ENCODE measurements around the gene STBD1. TPM values are rescaled to one million over a fixed set of nuclear protein-coding genes. Genes with fewer than 3 reads are reported as not detected.

Gene STBD1
- total RNA-seq, 2 donors from 2014 or later, result 0.30 TPM; not detected in 1

- Mint-ChIP-seq H3K4me1 (ENCODE audit: low read depth) (no peaks in the 10 kb centered on the region), H3K4me3 (no peak overlapping the region), H3K27me3 (ENCODE audit: low read depth) (peaks cover 17% of the 10 kb centered on the region), H3K27ac (no peak overlapping the region), H3K9me3 (peaks cover 5 to 8% of the 10 kb centered on the region in 2 donors), H3K36me3 (ENCODE audit: insufficient read depth in 2 of 2) (peaks cover 2 to 8% of the 10 kb centered on the region in 2 donors)
- DNase-seq (no peak), ATAC-seq (replicated peaks in 1 of 2) (no peak)
Measured at GRCh38 chr4:76312457-76312856, 5.9 kb downstream of the STBD1 start.

GRCh38 chr4:76313547-76313946, 7.0 kb downstream of the STBD1 start:
- Mint-ChIP-seq H3K27me3 (ENCODE audit: low read depth) (peaks cover 14% of the 10 kb centered on the region), H3K9me3 (peaks cover 5 to 8% of the 10 kb centered on the region in 2 donors), H3K36me3 (ENCODE audit: insufficient read depth in 2 of 2) (peaks cover 3 to 8% of the 10 kb centered on the region in 2 donors), H3K27ac (no peak overlapping the region), H3K4me1 (ENCODE audit: low read depth) (no peaks in the 10 kb centered on the region), H3K4me3 (no peak overlapping the region)
- ATAC-seq (replicated peaks in 1 of 2), result no peak
- DNase-seq, result no peak

- Mint-ChIP-seq H3K9me3 (peaks cover 10 to 11% of the 10 kb centered on the region in 2 donors), H3K4me3 (no peak overlapping the region)
Measured at GRCh38 chr4:76315267-76315918, 8.9 kb downstream of the STBD1 start.

GRCh38 chr4:76316131-76316530, 9.6 kb downstream of the STBD1 start:
- Mint-ChIP-seq H3K4me3 (no peak overlapping the region), H3K27ac (no peak overlapping the region), H3K4me1 (ENCODE audit: low read depth) (no peaks in the 10 kb centered on the region), H3K36me3 (ENCODE audit: insufficient read depth in 2 of 2) (peaks cover 5 to 8% of the 10 kb centered on the region in 2 donors), H3K27me3 (ENCODE audit: low read depth) (no peaks in the 10 kb centered on the region), H3K9me3 (peaks cover 14 to 15% of the 10 kb centered on the region in 2 donors)
- no peak for ATAC-seq (replicated peaks in 1 of 2)
- no peak for DNase-seq

More at GRCh38 chr4:76315267-76315918, 8.9 kb downstream of the STBD1 start:
- Mint-ChIP-seq H3K4me1 (ENCODE audit: low read depth) (no peaks in the 10 kb centered on the region), H3K27me3 (ENCODE audit: low read depth) (no peaks in the 10 kb centered on the region), H3K36me3 (ENCODE audit: insufficient read depth in 2 of 2) (peaks cover 5 to 8% of the 10 kb centered on the region in 2 donors), H3K27ac (no peak overlapping the region)
- no peak for ATAC-seq (replicated peaks in 1 of 2)
- DNase-seq, result no peak

GRCh38 chr4:76322236-76322635, 15.7 kb downstream of the STBD1 start:
- H3K27me3 Mint-ChIP-seq (ENCODE audit: low read depth), result no peaks in the 10 kb centered on the region
- H3K4me1 Mint-ChIP-seq (ENCODE audit: low read depth), result no peaks in the 10 kb centered on the region
- H3K36me3 Mint-ChIP-seq (ENCODE audit: insufficient read depth in 2 of 2), result peaks cover 10% of the 10 kb centered on the region in 2 donors
- peaks cover 11 to 14% of the 10 kb centered on the region in 2 donors for H3K9me3 Mint-ChIP-seq
- ATAC-seq (replicated peaks in 1 of 2) (no peak), DNase-seq (no peak)
- no peak overlapping the region for H3K27ac Mint-ChIP-seq
- H3K4me3 Mint-ChIP-seq, result no peak overlapping the region

GRCh38 chr4:76325072-76325471, 18.5 kb downstream of the STBD1 start:
- peaks cover 11 to 16% of the 10 kb centered on the region in 2 donors for H3K9me3 Mint-ChIP-seq
- H3K36me3 Mint-ChIP-seq (ENCODE audit: insufficient read depth in 2 of 2), result peaks cover 9 to 14% of the 10 kb centered on the region in 2 donors
- no peak overlapping the region for H3K27ac Mint-ChIP-seq
- no peaks in the 10 kb centered on the region for H3K4me1 Mint-ChIP-seq (ENCODE audit: low read depth)
- no peak for ATAC-seq (replicated peaks in 1 of 2)
- no peaks in the 10 kb centered on the region for H3K27me3 Mint-ChIP-seq (ENCODE audit: low read depth)
- H3K4me3 Mint-ChIP-seq, result no peak overlapping the region
- DNase-seq, result no peak

GRCh38 chr4:76326515-76326914, 20.0 kb downstream of the STBD1 start:
- DNase-seq (no peak), ATAC-seq (replicated peaks in 1 of 2) (no peak)
- H3K36me3 Mint-ChIP-seq (ENCODE audit: insufficient read depth in 2 of 2), result peaks cover 9 to 14% of the 10 kb centered on the region in 2 donors
- H3K4me3 Mint-ChIP-seq, result no peak overlapping the region
- no peaks in the 10 kb centered on the region for H3K27me3 Mint-ChIP-seq (ENCODE audit: low read depth)
- H3K9me3 Mint-ChIP-seq, result peaks cover 5 to 8% of the 10 kb centered on the region in 2 donors
- H3K27ac Mint-ChIP-seq, result no peak overlapping the region
- no peaks in the 10 kb centered on the region for H3K4me1 Mint-ChIP-seq (ENCODE audit: low read depth)

- no peak overlapping the region for H3K4me3 Mint-ChIP-seq
- no peaks in the 10 kb centered on the region for H3K9me3 Mint-ChIP-seq
- DNase-seq (no peak), ATAC-seq (replicated peaks in 1 of 2) (no peak)
- no peaks in the 10 kb centered on the region for H3K36me3 Mint-ChIP-seq (ENCODE audit: insufficient read depth in 2 of 2)
- H3K27me3 Mint-ChIP-seq (ENCODE audit: low read depth), result no peaks in the 10 kb centered on the region
- no peak overlapping the region for H3K27ac Mint-ChIP-seq
- H3K4me1 Mint-ChIP-seq (ENCODE audit: low read depth), result no peaks in the 10 kb centered on the region
Measured at GRCh38 chr4:76334885-76335284, 28.4 kb downstream of the STBD1 start.

- DNase-seq, result no peak
- ATAC-seq (replicated peaks in 1 of 2), result no peak
- Mint-ChIP-seq H3K36me3 (ENCODE audit: insufficient read depth in 2 of 2) (no peaks in the 10 kb centered on the region), H3K27ac (no peak overlapping the region), H3K4me1 (ENCODE audit: low read depth) (no peaks in the 10 kb centered on the region), H3K27me3 (ENCODE audit: low read depth) (peaks cover 5% of the 10 kb centered on the region), H3K9me3 (no peaks in the 10 kb centered on the region), H3K4me3 (no peak overlapping the region)
Measured at GRCh38 chr4:76339364-76339763, 32.8 kb downstream of the STBD1 start.

GRCh38 chr4:76341063-76341462, 34.5 kb downstream of the STBD1 start:
- DNase-seq (no peak), ATAC-seq (replicated peaks in 1 of 2) (no peak)
- Mint-ChIP-seq H3K27me3 (ENCODE audit: low read depth) (peaks cover 7% of the 10 kb centered on the region), H3K9me3 (no peaks in the 10 kb centered on the region), H3K36me3 (ENCODE audit: insufficient read depth in 2 of 2) (no peaks in the 10 kb centered on the region), H3K27ac (no peak overlapping the region), H3K4me3 (no peak overlapping the region), H3K4me1 (ENCODE audit: low read depth) (no peaks in the 10 kb centered on the region)

GRCh38 chr4:76342191-76342590, 35.7 kb downstream of the STBD1 start:
- DNase-seq, result no peak
- ATAC-seq (replicated peaks in 1 of 2), result no peak
- peaks cover 7% of the 10 kb centered on the region for H3K27me3 Mint-ChIP-seq (ENCODE audit: low read depth)
- H3K27ac Mint-ChIP-seq, result no peak overlapping the region
- H3K9me3 Mint-ChIP-seq, result peaks cover 0 to 2% of the 10 kb centered on the region in 2 donors
- peaks cover 0 to 1% of the 10 kb centered on the region in 2 donors for H3K36me3 Mint-ChIP-seq (ENCODE audit: insufficient read depth in 2 of 2)
- no peak overlapping the region for H3K4me3 Mint-ChIP-seq
- H3K4me1 Mint-ChIP-seq (ENCODE audit: low read depth), result no peaks in the 10 kb centered on the region

- ATAC-seq (replicated peaks in 1 of 2) (no peak), DNase-seq (no peak)
- Mint-ChIP-seq H3K36me3 (ENCODE audit: insufficient read depth in 2 of 2) (peaks cover 0 to 5% of the 10 kb centered on the region in 2 donors), H3K4me3 (no peak overlapping the region), H3K9me3 (peaks cover 0 to 4% of the 10 kb centered on the region in 2 donors), H3K27me3 (ENCODE audit: low read depth) (peaks cover 7% of the 10 kb centered on the region), H3K4me1 (ENCODE audit: low read depth) (no peaks in the 10 kb centered on the region), H3K27ac (no peak overlapping the region)
Measured at GRCh38 chr4:76342803-76343202, 36.3 kb downstream of the STBD1 start.

- Mint-ChIP-seq H3K27me3 (ENCODE audit: low read depth) (peaks cover 5% of the 10 kb centered on the region), H3K9me3 (peaks cover 14 to 20% of the 10 kb centered on the region in 2 donors), H3K36me3 (ENCODE audit: insufficient read depth in 2 of 2) (peaks cover 9 to 17% of the 10 kb centered on the region in 2 donors), H3K4me1 (ENCODE audit: low read depth) (peaks cover 10% of the 10 kb centered on the region), H3K27ac (no peak overlapping the region), H3K4me3 (peak overlapping the region; percentile 6 to 18)
- ATAC-seq (replicated peaks in 1 of 2) (peak; percentile 62 to 77), DNase-seq (peak; percentile 19 to 41)
Measured at GRCh38 chr4:76354517-76355473, 48.3 kb downstream of the STBD1 start.
